Measurements from ENCODE around the gene PRKAG1.

PRKAG1 gene

GRCh38 chr12:49014547-49014946, 4.0 kb downstream of the PRKAG1 start:
- FAIRE-seq (no peak), DNase-seq (ENCODE audit: low spot score) (no peak)

- DNase-seq (ENCODE audit: low spot score) (no peak), FAIRE-seq (no peak)
Observed at GRCh38 chr12:49013428-49013827, 5.1 kb downstream of the PRKAG1 start.

DNA sequence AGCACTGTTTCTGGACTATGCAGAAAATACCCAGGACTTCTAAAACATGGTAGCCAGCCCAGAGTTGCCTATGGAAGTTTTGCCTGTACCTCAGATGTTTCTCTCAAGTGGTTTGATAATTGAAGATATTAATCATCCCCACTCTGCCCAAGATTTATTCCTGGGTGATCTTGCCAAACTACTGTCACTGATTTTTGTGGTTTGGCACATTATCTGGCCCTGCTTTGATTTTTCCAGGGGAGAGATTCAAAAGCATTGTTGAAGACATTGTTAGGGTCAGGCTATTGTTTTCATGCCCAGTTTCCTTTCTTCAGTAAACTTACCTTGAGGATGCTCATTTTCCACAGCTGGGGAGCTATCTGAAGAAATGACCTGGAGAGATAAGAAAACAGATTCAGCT, 5.8 kb downstream of the PRKAG1 start:
- DNase-seq (ENCODE audit: low spot score) (no peak), FAIRE-seq (no peak)

GRCh38 chr12:49010092-49010668, 8.4 kb downstream of the PRKAG1 start:
- FAIRE-seq, result no peak
- no peak for DNase-seq (ENCODE audit: low spot score)

DNA sequence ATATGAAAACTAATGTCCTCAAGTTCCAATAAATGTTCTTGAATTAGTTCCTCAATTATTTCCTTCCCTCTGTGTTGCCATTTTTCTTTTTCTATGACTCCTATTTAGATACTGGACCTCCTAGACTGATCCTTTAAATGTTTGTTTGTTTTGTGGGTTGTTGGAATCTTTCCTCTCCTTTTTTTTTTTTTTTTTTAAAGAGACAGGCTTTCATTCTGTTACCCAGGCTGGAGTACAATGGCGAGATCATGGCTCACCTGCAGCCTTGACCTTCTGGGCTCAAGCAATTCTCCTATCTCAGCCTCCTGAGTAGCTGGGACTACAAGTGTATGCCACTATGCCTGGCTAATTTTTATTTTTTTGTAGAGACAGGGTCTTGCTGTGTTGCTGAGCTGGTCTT, 9.6 kb downstream of the PRKAG1 start:
- DNase-seq (ENCODE audit: low spot score), result no peak
- FAIRE-seq, result no peak

DNA sequence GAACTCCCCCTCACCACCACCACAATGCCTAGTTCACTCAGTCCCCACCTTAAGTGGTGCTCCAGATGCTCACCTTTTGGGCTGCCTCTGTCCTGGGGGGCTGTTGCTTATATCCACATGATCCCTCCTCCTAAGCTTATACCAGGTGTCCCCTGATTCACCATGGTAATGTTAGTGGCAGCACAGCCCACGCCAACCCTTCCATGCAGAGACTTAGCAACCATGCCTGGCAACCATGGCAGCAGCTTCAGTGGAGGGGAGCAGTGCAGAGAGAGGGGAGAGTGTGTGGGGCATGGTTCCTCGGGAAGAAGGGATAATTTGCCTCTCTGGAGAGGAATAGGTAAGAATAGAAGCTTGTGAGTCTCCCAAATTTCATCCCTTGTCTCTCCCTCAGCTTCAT, 18.2 kb downstream of the PRKAG1 start:
- FAIRE-seq, result no peak
- no peak for DNase-seq (ENCODE audit: low spot score)

DNA sequence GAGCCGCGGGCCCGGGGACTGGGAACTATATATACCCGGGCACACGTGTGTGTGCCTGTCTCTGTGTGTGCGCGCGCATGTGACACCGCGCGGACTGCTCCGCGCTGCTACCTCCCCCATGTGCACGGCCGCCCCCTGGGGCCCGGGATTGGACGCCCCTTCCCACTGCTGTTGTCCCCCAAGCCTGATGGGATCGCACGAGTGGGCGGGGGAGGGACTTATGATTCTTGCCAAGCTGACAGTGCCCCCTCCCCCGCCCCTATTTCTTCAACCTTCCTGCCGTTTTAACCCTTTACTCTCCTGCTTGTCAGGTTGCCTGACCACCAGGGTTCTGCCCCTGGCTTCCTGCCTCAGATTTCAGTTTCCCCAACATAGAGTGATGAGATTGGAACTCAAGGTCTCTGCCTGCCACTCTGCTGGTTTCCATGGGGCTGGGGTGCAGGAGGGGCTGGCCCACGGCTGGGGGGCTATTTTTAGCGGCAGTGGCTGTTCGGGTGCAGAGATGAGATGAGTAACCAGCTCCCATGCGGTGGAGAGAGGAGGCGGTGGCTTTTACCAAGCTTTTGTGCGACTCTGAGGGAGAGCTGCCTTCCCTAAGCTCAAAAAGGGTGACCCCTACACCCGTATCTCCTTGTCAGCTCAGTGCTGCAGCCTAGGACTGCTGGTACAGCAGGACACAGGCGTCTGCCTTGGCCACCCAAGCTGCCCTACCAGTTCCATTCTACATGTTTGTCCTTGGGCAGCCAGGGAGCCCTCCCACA, 19.0 kb downstream of the PRKAG1 start, which contains the start of gene DDN:
Gene DDN, minus strand, starts transcription at position 5 of the 761 bp plus-strand sequence. CDS start 88 bp downstream, outside the sequence.
- DNase-seq (ENCODE audit: low spot score) (no peak), FAIRE-seq (no peak)

DNA sequence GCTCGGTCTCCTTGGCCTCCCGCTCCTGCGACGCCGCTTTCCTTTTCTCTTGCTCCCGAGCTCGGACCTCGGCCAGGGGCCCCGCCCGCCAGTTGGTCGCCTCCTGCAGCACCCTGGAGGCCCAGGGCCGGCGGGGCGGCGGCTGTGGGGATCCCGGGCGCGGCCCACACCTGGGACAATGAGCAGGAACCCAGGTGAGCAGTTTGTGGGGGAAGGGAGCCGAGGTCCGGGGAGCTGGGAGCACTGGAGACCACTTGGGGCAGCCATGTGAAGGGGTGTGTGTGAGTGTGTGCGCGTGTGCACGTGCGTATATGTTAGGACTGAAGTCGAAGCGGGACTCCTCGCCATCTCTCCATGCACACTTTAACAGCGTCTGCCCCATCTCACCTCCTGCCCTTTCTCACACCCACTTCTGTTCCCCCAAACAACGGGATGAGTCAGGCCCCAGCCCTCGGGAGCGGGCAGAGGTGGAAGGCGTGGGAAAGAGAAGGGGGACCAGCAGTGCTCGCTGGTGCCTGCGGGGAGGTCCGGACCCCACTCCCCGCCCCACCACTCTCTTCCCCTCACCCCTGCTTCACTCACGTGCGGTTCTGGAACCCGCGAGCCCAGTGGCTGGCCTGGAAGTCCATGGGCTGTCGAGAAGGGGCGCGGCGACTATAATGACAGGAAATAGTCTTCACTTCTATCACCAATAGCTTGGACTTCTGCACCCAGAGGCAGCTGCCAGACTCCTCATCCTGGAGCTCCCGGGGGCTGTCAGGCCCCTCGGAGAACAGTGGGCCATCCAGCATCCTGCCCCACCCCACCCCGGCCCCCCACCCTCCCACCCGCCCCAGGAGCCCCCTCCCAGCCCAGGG, 19.9 kb downstream of the PRKAG1 start:
- FAIRE-seq (no peak), DNase-seq (ENCODE audit: low spot score) (no peak)

DNA sequence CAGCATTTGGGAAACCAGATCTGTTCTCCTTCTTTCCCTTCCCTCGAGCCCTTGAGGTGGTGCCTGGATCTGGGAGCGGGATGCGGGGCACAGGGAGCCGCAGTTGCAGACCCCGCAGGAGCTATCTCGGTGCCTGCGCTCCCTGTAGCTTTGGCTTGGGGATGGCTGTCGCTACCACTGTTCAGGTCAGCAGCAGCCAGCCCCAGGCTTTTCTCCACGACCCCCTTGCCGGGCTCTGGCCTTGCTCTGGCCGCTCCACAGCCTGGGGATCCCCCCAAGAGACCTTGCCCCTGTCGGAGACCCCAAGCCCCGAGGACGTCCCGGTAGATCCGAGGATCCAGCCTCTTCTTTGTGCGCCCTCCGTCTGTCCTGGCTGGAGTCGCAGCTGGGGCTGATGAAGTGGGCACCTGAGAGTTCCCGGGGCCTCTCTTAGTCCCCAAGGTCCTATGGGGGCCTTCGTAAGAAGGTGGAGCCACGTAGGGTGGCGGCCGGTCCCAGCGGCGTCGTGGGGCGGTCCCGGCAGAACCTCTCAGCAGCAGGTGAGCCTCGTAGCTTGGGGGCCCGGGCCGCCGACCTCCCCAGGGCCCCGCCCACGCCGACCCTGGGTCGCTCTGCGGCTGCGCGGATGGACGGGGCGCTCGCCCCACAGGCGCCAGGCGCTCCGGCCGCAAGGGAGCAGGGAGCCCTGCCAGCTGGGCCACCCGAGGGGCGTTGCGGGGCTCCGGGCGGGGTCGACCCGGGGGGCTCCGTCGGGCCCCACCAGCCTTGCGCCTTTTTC, 20.7 kb downstream of the PRKAG1 start:
- FAIRE-seq (no peak), DNase-seq (ENCODE audit: low spot score) (no peak)

- no peak for DNase-seq (ENCODE audit: low spot score)
Observed at GRCh38 chr12:48996794-48997718, 21.5 kb downstream of the PRKAG1 start.

GRCh38 chr12:48995086-48995879, 23.3 kb downstream of the PRKAG1 start:
- FAIRE-seq (no peak), DNase-seq (ENCODE audit: low spot score) (peak; percentile 93)

More at GRCh38 chr12:48996794-48997718, 21.5 kb downstream of the PRKAG1 start:
- FAIRE-seq, result no peak

DNA sequence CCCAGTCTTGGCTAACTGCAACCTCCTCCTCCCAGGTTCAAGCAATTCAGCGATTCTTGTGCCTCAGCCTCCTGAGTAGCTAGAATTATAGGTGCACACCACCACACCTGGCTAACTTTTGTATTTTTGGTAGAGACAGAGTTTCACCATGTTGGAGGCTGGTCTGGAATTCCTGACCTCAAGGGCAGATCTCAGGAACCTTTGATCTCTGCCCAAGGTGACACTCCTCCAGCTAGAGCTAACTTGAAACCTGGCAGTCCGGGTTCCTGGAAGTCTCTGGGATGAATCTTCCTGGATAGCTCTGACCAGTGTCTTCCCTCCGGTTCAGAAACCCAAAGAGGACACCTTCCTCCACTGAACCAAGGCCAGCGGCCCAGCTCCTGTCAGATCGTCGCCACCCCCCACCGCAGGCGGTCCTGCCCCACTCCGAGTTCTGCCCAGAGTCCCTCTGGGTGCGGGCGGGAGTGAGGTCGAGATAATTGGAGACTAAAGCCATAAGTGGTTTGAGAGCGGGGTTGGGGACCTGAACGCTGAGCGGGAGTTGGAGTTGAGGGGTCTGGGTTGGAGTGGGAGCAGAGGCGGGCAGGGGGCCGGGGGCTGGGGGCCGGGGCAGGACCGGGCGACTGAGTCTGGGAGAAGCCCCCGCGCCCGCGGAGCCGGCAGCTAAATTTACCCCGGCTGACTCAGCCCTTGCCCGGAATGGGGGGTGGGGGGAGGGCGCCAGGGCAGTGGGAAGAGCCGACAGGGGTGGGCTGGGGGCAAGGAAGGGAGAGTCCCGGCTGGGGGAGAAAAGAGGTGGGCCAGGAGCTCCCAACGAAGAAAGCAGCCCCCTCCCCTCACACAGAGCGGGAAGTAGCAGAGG, 24.1 kb downstream of the PRKAG1 start:
- no peak for FAIRE-seq

GRCh38 chr12:48993787-48994186, 24.8 kb downstream of the PRKAG1 start:
- FAIRE-seq, result no peak
- DNase-seq (ENCODE audit: low spot score), result no peak

More for the DNA sequence above, 24.1 kb downstream of the PRKAG1 start:
- no peak for DNase-seq (ENCODE audit: low spot score)

GRCh38 chr12:48991247-48992050, 27.1 kb downstream of the PRKAG1 start:
- no peak for FAIRE-seq
- DNase-seq (ENCODE audit: low spot score), result no peak

GRCh38 chr12:48990552-48990951, 28.0 kb downstream of the PRKAG1 start:
- no peak for DNase-seq (ENCODE audit: low spot score)
- no peak for FAIRE-seq

GRCh38 chr12:48988030-48988649, 30.4 kb downstream of the PRKAG1 start:
- no peak for FAIRE-seq
- peak; percentile 76 for DNase-seq (ENCODE audit: low spot score)

DNA sequence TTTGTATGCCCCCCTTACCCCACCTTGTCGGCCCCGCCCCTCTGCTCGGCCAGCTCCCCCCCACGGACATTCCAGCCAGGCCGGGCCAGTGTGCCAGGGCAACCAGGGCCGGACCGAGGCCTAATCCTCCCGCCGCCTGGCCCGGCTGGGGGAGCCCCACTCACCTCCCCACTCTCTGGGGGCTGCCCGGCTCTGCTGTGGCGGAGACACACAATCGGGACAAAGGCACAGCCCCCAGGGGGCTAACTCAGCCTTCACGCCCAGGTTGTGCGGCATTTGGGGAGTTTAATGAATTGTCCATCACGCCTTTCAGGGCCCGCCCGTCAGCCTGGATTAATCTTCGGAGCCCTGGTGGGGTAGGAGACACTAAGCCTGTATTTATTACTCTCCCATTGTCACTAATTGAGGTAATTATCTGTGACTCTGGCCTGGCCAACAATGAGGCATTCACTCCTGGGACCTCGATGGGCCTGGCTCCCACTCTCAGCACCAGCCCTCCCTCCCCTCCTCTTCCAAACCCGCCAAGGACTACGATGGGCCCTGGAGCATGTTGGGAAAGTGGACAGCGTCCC, 31.8 kb downstream of the PRKAG1 start:
- DNase-seq (ENCODE audit: low spot score) (no peak), FAIRE-seq (no peak)
